HL-60 (cell line): ENCODE results near the gene NSA2.
"Not testable (repeated sequence)": the region's sequence is repeated elsewhere in the genome, so short reads cannot be mapped to it uniquely, and the experiment has no call there.

Source experiments
- DNase-seq, 2 experiments: peaks; one replicate each; pipeline ENCODE4 v3.0.0-alpha.2; 2010 to 2020; ENCODE audit warnings: low read depth in 1 of 2, low spot score in 1 of 2
- H3K27ac ChIP-seq: fragments of 250-450 bp; sonication (Bioruptor Pico); replicated peaks from 2 replicates; pipeline ENCODE4 v1.5.1; 2020; ENCODE audit warnings: mild to moderate bottlenecking, moderate library complexity
- H3K27me3 ChIP-seq: fragments of 250-450 bp; sonication (Bioruptor Pico); 2 replicates; pipeline ENCODE4 v1.5.1; 2021; ENCODE audit warnings: mild to moderate bottlenecking, moderate library complexity; ENCODE audit not compliant: insufficient read depth, poor library complexity, severe bottlenecking
- H3K4me3 ChIP-seq: replicated peaks from 2 replicates; pipeline ENCODE4 v1.5.1; 2011; ENCODE audit warnings: mild to moderate bottlenecking, control low read depth, low read length; ENCODE audit not compliant: insufficient read depth
- CTCF ChIP-seq: IDR thresholded peaks from one replicate; pipeline ENCODE4 v1.5.1; 2011; ENCODE audit warnings: low read length, control low read depth, inconsistent platforms; ENCODE audit not compliant: insufficient read depth
- GABPA ChIP-seq: IDR thresholded peaks from 2 replicates; pipeline ENCODE4 v1.6.1; 2012; ENCODE audit warnings: low read depth
- POLR2AphosphoS5 ChIP-seq: IDR thresholded peaks from 2 replicates; pipeline ENCODE4 v1.6.1; 2012; ENCODE audit warnings: low read depth
- REST ChIP-seq: IDR thresholded peaks from 2 replicates; pipeline ENCODE4 v1.6.1; 2012; ENCODE audit warnings: low read depth; ENCODE audit not compliant: insufficient replicate concordance
- SPI1 ChIP-seq: IDR thresholded peaks from 2 replicates; pipeline ENCODE4 v1.6.1; 2012; ENCODE audit warnings: low read depth, mild to moderate bottlenecking, borderline replicate concordance

The NSA2 gene

GRCh38 chr5:74787424-74787823 is 20.4 kb downstream of the NSA2 start:
- TF ChIP-seq GABPA (no peak), REST (no peak), CTCF (no peak), SPI1 (no peak), POLR2AphosphoS5 (no peak)
- H3K27ac ChIP-seq, result no peak overlapping the region
- no peaks in the 10 kb centered on the region for H3K27me3 ChIP-seq
- no peak overlapping the region for H3K4me3 ChIP-seq
- DNase-seq, result no peak

GRCh38 chr5:74791669-74792068 is 24.6 kb downstream of the NSA2 start:
- DNase-seq, H3K27ac ChIP-seq, H3K27me3 ChIP-seq, H3K4me3 ChIP-seq: not testable (repeated sequence)

GRCh38 chr5:74798977-74799911 is 32.2 kb downstream of the NSA2 start:
- H3K27ac ChIP-seq, result no peak overlapping the region
- DNase-seq, result no peak
- no peaks in the 10 kb centered on the region for H3K27me3 ChIP-seq
- H3K4me3 ChIP-seq, result no peak overlapping the region
- no peak for TF ChIP-seq GABPA
- TF ChIP-seq POLR2AphosphoS5, result no peak
- TF ChIP-seq CTCF, result no peak
- TF ChIP-seq SPI1, result no peak
- no peak for TF ChIP-seq REST

- H3K4me3 ChIP-seq, result no peak overlapping the region
- H3K27ac ChIP-seq, result no peak overlapping the region
- no peak for DNase-seq
- H3K27me3 ChIP-seq, result no peaks in the 10 kb centered on the region
- TF ChIP-seq POLR2AphosphoS5 (no peak), CTCF (no peak)
Measured at GRCh38 chr5:74801197-74801596, 34.1 kb downstream of the NSA2 start.
